ENCODE data around the gene GZMM. TPM values are rescaled to one million over a fixed set of nuclear protein-coding genes. Genes with fewer than 3 reads are reported as not detected.
A peak's percentile ranks its signal among the peaks of the same experiment; 100 is the strongest.
"Not testable (repeated sequence)": the region's sequence is repeated elsewhere in the genome, so short reads cannot be mapped to it uniquely, and the experiment has no call there.

GZMM gene
- total RNA-seq, 2 experiments from 2014 or later, result 46.9 to 76.3 TPM

DNA sequence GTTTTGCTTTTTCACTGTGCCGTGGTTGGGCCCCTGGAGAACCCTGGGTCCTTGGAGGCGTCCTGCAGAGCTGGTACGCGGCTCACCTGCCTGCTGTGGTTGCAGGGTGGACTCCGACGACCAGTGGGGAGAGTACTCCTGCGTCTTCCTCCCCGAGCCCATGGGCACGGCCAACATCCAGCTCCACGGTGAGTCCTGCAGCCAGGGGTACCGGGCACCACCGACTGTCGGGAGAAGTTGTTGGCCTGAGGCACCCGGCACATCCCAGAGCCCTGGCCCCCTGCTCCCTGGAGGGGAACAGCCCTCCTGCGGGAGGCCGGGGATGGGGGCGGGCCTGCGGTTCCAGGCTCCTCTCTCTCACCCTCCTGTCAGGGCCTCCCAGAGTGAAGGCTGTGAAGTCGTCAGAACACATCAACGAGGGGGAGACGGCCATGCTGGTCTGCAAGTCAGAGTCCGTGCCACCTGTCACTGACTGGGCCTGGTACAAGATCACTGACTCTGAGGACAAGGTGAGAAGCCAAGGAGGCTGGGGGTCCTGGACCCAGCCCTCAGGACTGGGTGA lies 36.5 kb downstream of the GZMM start:
- ATAC-seq, result no peak
- H3K9me3 Mint-ChIP-seq (ENCODE audit: low read depth), result no peaks in the 10 kb centered on the region
- H3K4me1 Mint-ChIP-seq, result peaks cover 11% of the 10 kb centered on the region
- no peak overlapping the region for H3K4me3 Mint-ChIP-seq
- no peaks in the 10 kb centered on the region for H3K36me3 Mint-ChIP-seq
- DNase-seq, result no peak
- no peak overlapping the region for H3K27ac Mint-ChIP-seq
- H3K27me3 Mint-ChIP-seq, result no peaks in the 10 kb centered on the region
- CTCF ChIA-PET, result no interaction called here

DNA sequence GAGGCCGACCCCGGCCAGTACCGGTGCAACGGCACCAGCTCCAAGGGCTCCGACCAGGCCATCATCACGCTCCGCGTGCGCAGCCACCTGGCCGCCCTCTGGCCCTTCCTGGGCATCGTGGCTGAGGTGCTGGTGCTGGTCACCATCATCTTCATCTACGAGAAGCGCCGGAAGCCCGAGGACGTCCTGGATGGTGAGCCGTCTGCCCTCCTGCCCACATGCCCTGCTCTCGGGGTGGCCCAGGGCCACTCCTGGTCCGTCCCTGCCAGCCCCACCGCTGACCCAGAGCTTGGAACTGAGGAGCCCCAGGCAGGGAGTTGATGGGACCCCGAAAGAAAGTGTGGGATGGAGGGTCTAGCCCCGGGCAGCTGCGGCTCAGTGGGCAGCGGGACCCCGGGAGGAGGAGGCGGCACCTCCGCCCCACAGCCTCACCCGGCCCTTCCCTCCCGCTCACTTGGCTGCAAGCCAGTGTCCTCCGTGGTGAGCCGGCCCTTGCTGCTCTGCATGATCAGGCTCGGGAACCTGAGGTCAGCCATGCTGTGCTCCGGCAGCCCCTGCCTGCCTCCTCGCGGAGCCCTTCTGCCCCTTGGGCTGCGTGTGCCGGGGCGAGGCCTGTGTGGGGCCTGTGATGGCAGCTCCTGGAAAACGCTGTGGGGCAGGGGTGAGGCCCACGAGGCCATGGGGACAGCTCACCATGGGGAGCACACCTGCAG lies 37.7 kb downstream of the GZMM start:
- Mint-ChIP-seq H3K9me3 (ENCODE audit: low read depth) (no peaks in the 10 kb centered on the region), H3K4me3 (no peak overlapping the region), H3K27ac (no peak overlapping the region), H3K36me3 (no peaks in the 10 kb centered on the region), H3K4me1 (peaks cover 3% of the 10 kb centered on the region), H3K27me3 (peaks cover 3% of the 10 kb centered on the region)
- ATAC-seq, result no peak
- CTCF ChIA-PET, result no interaction called here
- no peak for DNase-seq

DNA sequence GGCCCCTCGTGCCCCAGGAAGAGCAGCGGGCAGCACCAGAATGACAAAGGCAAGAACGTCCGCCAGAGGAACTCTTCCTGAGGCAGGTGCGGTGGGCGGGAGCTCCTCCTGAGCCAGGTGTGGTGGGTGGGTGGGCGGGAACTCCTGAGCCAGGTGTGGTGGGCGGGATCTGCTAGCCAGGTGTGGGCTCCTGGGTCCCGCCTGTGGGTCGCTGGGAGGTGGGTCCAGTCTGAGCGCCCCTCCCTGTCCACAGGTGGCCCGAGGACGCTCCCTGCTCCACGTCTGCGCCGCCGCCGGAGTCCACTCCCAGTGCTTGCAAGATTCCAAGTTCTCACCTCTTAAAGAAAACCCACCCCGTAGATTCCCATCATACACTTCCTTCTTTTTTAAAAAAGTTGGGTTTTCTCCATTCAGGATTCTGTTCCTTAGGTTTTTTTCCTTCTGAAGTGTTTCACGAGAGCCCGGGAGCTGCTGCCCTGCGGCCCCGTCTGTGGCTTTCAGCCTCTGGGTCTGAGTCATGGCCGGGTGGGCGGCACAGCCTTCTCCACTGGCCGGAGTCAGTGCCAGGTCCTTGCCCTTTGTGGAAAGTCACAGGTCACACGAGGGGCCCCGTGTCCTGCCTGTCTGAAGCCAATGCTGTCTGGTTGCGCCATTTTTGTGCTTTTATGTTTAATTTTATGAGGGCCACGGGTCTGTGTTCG lies 38.8 kb downstream of the GZMM start:
- H3K27me3 Mint-ChIP-seq, result peaks cover 3% of the 10 kb centered on the region
- H3K9me3 Mint-ChIP-seq (ENCODE audit: low read depth), result no peaks in the 10 kb centered on the region
- H3K27ac Mint-ChIP-seq, result no peak overlapping the region
- DNase-seq (no peak), ATAC-seq (no peak)
- no peak overlapping the region for H3K4me3 Mint-ChIP-seq
- H3K4me1 Mint-ChIP-seq, result no peaks in the 10 kb centered on the region
- CTCF ChIA-PET, result interaction anchor here (2.8 kb wide), 1 partner anchor 42 kb away, joined by 10 read pairs; no protein-coding TSS in a partner anchor
- no peaks in the 10 kb centered on the region for H3K36me3 Mint-ChIP-seq

DNA sequence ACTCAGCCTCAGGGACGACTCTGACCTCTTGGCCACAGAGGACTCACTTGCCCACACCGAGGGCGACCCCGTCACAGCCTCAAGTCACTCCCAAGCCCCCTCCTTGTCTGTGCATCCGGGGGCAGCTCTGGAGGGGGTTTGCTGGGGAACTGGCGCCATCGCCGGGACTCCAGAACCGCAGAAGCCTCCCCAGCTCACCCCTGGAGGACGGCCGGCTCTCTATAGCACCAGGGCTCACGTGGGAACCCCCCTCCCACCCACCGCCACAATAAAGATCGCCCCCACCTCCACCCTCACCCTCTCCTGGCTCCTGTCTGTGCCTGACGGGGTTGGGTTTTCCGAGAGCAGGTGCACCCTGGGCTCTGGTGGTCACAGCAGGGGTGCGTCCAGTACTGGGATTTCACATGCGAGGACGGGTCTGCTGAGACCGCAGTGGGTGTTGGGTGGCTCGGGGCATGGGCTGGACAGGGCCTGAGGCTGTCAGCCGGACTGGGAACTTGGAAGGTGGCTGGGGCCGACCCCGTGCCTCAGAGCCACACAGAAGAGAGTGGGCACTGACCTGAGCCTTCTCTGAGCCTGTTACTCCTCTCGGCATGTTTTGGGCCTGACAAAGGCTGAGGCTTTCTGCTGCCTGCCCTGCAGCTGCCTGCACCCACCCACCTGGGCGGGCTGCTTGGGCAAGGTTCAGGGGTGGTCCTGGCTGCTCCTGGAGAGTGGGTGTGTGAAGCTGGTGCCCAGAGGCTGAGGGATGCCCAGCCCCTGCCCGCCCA lies 39.5 kb downstream of the GZMM start:
- no peaks in the 10 kb centered on the region for H3K36me3 Mint-ChIP-seq

DNA sequence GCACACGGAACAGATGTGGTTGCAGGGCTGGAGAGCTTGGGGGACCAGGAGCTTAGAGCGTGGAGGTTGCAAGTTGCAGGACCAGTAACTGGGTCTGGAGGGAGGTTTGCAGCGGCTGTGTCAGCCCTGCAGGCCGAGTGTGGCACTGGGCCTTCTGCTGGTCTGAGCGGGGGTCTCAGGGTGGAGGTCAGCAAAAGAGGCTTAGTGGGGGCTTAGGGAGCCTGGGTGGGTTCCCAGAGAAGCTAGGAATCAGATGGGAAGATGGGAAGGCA lies 40.1 kb downstream of the GZMM start:
- peaks cover 12% of the 10 kb centered on the region for H3K27me3 Mint-ChIP-seq
- no peak overlapping the region for H3K4me3 Mint-ChIP-seq
- H3K36me3 Mint-ChIP-seq, result no peaks in the 10 kb centered on the region
- CTCF ChIA-PET, result interaction anchor here (0.6 to 2.9 kb wide), 21 partner anchors 9 to 153 kb away, joined by 3 to 14 read pairs (median 5); partner anchors contain the start of genes BSG and CDC34
- H3K9me3 Mint-ChIP-seq (ENCODE audit: low read depth), result no peaks in the 10 kb centered on the region
- H3K27ac Mint-ChIP-seq, result no peak overlapping the region
- H3K4me1 Mint-ChIP-seq, result no peaks in the 10 kb centered on the region
- DNase-seq (no peak), ATAC-seq (no peak)

More for the DNA sequence above, 39.5 kb downstream of the GZMM start:
- no peak overlapping the region for H3K27ac Mint-ChIP-seq
- no peaks in the 10 kb centered on the region for H3K4me1 Mint-ChIP-seq
- ATAC-seq, result no peak
- H3K4me3 Mint-ChIP-seq, result no peak overlapping the region
- CTCF ChIA-PET, result interaction anchor here (0.9 to 2.9 kb wide), 13 partner anchors 8 to 154 kb away, joined by 3 to 14 read pairs (median 7); partner anchors contain the start of genes BSG and CDC34
- DNase-seq, result no peak
- no peaks in the 10 kb centered on the region for H3K9me3 Mint-ChIP-seq (ENCODE audit: low read depth)
- peaks cover 8% of the 10 kb centered on the region for H3K27me3 Mint-ChIP-seq

DNA sequence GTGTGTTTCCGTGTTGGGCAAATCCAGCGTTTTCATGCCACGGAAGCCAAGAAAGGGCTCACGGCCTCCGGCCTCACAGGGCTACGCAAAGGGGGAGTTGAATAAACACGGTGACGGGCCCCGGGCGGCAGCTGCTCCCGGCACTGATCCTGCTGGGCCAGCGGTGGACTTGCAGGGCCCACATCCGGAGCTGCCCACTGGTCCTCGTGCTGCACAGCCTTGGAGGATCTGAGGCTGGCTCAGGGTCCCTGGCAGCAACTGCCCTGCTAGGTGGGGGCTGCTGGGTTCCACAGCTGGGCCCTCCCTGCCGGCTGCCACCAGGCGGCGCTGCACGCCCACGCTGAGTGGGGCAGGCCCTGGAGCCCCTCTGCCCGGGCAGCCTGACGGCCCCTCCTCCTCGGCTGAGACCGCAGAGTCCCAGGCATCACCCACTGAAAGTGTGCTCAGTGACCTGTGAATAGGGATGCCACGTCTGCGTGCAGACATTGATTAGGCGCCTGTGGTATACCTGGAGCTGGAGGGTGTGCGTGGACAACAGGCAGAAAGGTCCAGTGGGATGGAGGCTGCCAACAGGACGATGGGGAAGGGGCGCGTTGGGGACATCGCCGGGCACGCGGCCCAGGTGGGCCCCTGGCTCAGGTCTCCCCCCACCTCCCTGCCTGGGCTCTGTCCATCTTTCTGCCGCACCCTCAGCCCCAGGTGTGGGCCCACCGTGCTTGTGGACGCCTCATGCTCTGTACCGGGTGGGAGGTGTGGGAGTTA lies 40.6 kb downstream of the GZMM start:
- Mint-ChIP-seq H3K27me3 (peaks cover 15% of the 10 kb centered on the region), H3K4me3 (no peak overlapping the region), H3K9me3 (ENCODE audit: low read depth) (no peaks in the 10 kb centered on the region), H3K27ac (no peak overlapping the region), H3K36me3 (no peaks in the 10 kb centered on the region), H3K4me1 (peaks cover 2% of the 10 kb centered on the region)
- DNase-seq, result peak; percentile 66
- CTCF ChIA-PET, result interaction anchor here (0.6 to 2.9 kb wide), 22 partner anchors 8 to 819 kb away, joined by 3 to 14 read pairs (median 4); partner anchors contain the start of genes BSG and CDC34
- peak; percentile 70 for ATAC-seq

DNA sequence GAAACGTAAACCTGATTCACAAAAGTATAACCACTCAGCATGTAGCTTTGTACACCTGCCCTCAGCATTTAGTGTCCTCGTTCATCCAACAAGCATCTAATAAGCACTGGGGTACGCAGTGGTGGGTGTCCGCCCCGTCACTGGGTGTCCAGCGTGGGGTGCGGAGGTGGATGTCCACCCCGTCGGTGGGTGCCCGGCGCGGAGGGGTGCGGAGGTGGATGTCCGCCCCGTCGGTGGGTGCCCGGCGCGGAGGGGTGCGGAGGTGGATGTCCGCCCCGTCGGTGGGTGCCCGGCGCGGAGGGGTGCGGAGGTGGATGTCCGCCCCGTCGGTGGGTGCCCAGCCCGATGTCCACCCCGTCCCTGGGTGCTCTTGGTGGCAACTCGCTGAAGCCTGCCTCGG lies 41.3 kb downstream of the GZMM start:
- DNase-seq; H3K4me3 Mint-ChIP-seq; H3K9me3 Mint-ChIP-seq (ENCODE audit: low read depth); H3K36me3 Mint-ChIP-seq; H3K4me1 Mint-ChIP-seq; ATAC-seq; H3K27ac Mint-ChIP-seq: not testable (repeated sequence)
- H3K27me3 Mint-ChIP-seq, result peaks cover 15% of the 10 kb centered on the region
- CTCF ChIA-PET, result interaction anchor here (1.2 to 2.9 kb wide), 11 partner anchors 10 to 149 kb away, joined by 3 to 14 read pairs (median 7); partner anchors contain the start of genes BSG and CDC34

DNA sequence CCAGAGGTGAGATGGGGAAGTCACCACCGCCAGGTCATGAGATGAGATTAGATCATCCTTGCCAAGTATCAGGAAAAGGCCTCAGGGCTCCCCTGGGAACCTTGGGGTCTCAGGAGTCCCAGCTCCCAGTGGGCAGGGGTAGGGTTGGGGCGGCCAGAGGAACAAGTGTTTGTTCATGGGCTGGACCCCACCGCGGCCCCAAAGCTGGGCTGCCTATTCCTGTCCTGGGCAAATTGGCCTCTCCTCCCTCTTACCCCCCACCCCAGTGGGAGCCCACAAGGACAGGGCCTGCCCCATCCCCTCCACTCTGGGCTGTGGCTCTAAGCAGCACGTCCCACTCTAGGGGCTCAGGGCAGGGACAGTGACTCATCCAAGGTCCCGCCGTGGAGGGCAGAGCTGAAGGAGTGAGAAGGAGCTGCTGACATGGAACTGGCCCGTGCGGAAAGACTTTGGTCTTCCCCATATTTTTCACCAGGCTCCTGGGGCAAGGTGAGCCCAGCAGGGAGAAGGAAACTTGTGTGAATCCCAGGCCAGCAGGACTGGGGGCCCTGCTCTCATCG lies 41.8 kb downstream of the GZMM start:
- no peaks in the 10 kb centered on the region for H3K9me3 Mint-ChIP-seq (ENCODE audit: low read depth)
- DNase-seq (no peak), ATAC-seq (no peak)
- H3K27ac Mint-ChIP-seq, result no peak overlapping the region
- CTCF ChIA-PET, result interaction anchor here (1.0 to 2.9 kb wide), 4 partner anchors 12 to 148 kb away, joined by 3 to 14 read pairs (median 8); partner anchors contain the start of gene CDC34
- H3K27me3 Mint-ChIP-seq, result peaks cover 17% of the 10 kb centered on the region
- H3K36me3 Mint-ChIP-seq, result no peaks in the 10 kb centered on the region
- no peak overlapping the region for H3K4me3 Mint-ChIP-seq
- peaks cover 2% of the 10 kb centered on the region for H3K4me1 Mint-ChIP-seq

DNA sequence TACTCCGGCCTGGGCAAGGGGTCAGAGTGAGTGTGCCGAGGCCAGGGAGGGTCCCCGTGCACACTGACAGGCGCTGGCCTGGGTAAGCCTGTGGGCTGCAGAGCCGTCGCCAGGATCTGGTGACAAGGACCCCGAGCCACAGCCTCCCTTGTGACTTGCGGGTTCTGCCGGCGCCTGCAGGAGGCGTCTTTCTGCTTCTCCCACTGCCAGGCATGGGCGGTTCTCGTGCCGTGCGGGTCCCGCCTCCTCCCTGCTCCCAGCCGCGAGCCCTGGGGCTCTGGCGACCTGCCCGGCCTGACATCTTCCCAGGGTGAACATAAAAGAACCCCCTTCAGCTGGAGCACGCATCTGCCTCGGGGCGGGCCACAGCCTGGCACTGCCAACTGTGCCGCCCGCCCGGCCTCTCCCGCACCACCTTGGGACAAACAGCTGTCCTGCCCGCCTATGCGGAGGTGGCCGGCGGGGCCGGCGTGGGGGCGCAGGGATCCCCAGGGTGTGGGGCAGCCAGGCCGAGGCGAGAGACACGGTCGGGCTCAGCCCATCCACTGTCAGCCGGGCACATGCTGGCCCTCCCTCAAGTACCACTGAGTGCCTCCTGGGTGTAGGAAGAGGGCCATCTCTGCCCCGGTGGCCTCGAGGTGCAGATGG lies 44.4 kb downstream of the GZMM start:
- Mint-ChIP-seq H3K27ac (no peak overlapping the region), H3K36me3 (no peaks in the 10 kb centered on the region), H3K9me3 (ENCODE audit: low read depth) (no peaks in the 10 kb centered on the region), H3K4me1 (peaks cover 2% of the 10 kb centered on the region), H3K27me3 (peaks cover 31% of the 10 kb centered on the region), H3K4me3 (no peak overlapping the region)
- DNase-seq, result peak; percentile 72
- ATAC-seq, result peak; percentile 54
- CTCF ChIA-PET, result interaction anchor here (1.3 to 1.6 kb wide), 2 partner anchors 77 to 78 kb away, joined by 3 read pairs; no protein-coding TSS in a partner anchor

DNA sequence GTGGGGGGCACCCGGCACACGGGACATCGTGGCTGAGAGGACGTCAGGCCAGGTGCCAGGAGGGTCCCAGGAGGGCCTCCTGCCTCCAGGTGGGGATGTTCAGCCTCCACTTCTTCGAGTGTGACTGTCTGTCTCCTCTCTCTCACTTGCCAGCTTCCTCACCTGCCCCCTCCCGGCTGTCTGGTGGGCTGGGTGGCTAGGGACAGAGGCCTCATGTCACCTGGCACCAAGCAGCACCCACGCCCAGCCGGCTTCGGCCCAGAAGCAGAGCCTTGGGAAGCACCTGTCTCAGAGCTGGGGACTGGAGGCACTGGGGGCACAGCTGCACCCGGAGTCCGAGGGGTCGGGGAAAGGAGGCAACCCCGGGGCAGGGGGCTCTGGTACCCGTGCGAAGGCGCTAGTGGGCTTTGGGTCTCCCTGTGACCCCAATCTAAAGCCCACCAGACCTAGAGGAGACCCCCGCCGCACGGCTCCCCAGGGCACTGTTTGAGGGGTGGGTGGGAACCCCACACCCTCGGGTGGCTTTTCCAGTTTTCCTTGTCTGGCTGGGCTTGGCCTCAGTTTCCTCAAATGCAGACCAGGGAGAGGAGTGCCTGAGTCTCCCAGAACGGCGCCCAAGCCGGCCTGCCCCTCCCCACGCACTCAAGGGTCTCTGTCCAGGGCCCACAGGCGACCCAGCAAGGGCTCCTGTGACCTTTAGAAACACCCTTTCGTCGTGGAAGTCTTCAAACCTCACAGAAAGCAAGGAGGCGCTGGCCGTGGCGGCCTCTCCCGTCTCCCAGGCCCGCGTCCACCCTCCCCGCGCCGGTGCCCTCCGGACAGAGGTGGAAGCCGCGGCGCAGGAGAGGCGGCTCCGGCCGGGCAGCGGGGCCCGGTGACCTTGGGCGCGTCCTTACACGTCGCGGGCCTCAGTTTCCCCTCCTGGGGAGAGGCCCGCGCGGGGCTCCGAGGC lies 45.2 kb downstream of the GZMM start:
- Mint-ChIP-seq H3K27me3 (peaks cover 37% of the 10 kb centered on the region), H3K9me3 (ENCODE audit: low read depth) (no peaks in the 10 kb centered on the region), H3K4me3 (no peak overlapping the region), H3K27ac (no peak overlapping the region), H3K4me1 (peaks cover 2% of the 10 kb centered on the region), H3K36me3 (no peaks in the 10 kb centered on the region)
- DNase-seq (no peak), ATAC-seq (no peak)
- CTCF ChIA-PET, result interaction anchor here (1.3 kb wide), 1 partner anchor 78 kb away, joined by 3 read pairs; no protein-coding TSS in a partner anchor

DNA sequence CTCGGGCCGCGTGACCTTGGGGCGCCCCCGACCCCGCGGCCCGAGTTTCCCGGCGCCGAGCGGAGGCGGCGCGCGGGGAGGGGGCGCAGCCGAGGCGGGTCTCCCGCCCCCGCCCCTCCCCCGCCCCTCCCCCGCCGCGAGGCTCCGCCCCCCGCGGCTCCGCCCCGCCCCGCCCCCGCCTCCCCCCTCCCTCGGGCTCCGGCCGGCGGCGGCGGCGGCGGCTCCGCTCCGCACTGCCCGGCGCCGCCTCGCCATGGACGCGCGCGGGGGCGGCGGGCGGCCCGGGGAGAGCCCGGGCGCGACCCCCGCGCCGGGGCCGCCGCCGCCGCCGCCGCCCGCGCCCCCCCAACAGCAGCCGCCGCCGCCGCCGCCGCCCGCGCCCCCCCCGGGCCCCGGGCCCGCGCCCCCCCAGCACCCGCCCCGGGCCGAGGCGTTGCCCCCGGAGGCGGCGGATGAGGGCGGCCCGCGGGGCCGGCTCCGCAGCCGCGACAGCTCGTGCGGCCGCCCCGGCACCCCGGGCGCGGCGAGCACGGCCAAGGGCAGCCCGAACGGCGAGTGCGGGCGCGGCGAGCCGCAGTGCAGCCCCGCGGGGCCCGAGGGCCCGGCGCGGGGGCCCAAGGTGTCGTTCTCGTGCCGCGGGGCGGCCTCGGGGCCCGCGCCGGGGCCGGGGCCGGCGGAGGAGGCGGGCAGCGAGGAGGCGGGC lies 46.0 kb downstream of the GZMM start, which contains the start of gene HCN2:
Gene HCN2 (plus strand): TSS at position 189 of the 703 bp plus-strand sequence. CDS start 65 bp downstream, at position 254.
- Mint-ChIP-seq H3K4me3 (no peak within 1 kb of the TSS), H3K36me3 (no peaks in the 10 kb centered on the region), H3K27ac (no peak within 1 kb of the TSS), H3K4me1 (peaks cover 2% of the 10 kb centered on the region), H3K27me3 (peaks cover 37% of the 10 kb centered on the region), H3K9me3 (ENCODE audit: low read depth) (no peaks in the 10 kb centered on the region)
- DNase-seq, result no peak
- CTCF ChIA-PET, result interaction anchor here (0.8 kb wide), 1 partner anchor 144 kb away, joined by 3 read pairs; no protein-coding TSS in a partner anchor
- ATAC-seq, result no peak

All from activated CD8-positive, alpha-beta memory T cell treated with anti-CD3 and anti-CD28 coated beads, Interleukin-2, amount 10 ng/mL, durations not matched to agents 7 days and 5 days (primary cell).